Neural progenitor cell (in vitro differentiated cells): ENCODE data around the gene ARHGEF39.

ENCODE experiments used
- CTCF ChIP-seq: fragments of 200-600 bp; sonication (generic); IDR thresholded peaks from 2 replicates; pipeline ENCODE4 v1.5.1; 2017; ENCODE audit warnings: antibody characterized with exemption, mild to moderate bottlenecking
- EZH2 ChIP-seq: fragments of 200-600 bp; sonication (generic); IDR thresholded peaks from 2 replicates; pipeline ENCODE4 v1.6.1; 2017; ENCODE audit warnings: antibody characterized with exemption, mild to moderate bottlenecking, moderate library complexity
- EZH2phosphoT487 ChIP-seq: fragments of 200-600 bp; sonication (generic); IDR thresholded peaks from 2 replicates; pipeline ENCODE4 v1.6.1; 2017; ENCODE audit warnings: antibody characterized with exemption

- TF ChIP-seq EZH2 (no peak), CTCF (no peak), EZH2phosphoT487 (no peak)
Measured at GRCh38 chr9:35653611-35654010, 11.4 kb downstream of the ARHGEF39 start.
